GM12892 (cell line): ENCODE data around the gene NUCB1.
A peak's percentile ranks its signal among the peaks of the same experiment; 100 is the strongest.
"Not testable (repeated sequence)": the region's sequence is repeated elsewhere in the genome, so short reads cannot be mapped to it uniquely, and the experiment has no call there.

Experiments
- DNase-seq: peaks from one replicate; pipeline ENCODE4 v3.0.0; 2011; ENCODE audit not compliant: insufficient read length
- FAIRE-seq: peaks from 2 replicates; lab custom pipeline; 2011; peaks lifted over from hg19 to GRCh38; lab: Jason Lieb, UNC
- POLR2A ChIP-seq: IDR thresholded peaks from 2 replicates; pipeline ENCODE4 v1.6.1; 2011; ENCODE audit warnings: low read depth, low read length, control low read depth
- POLR2AphosphoS5 ChIP-seq: IDR thresholded peaks from 2 replicates; pipeline ENCODE4 v1.6.1; 2011; ENCODE audit warnings: low read depth, low read length, control low read depth
- TAF1 ChIP-seq: IDR thresholded peaks from 2 replicates; pipeline ENCODE4 v1.6.1; 2011; ENCODE audit warnings: low read depth, mild to moderate bottlenecking, control low read depth, low read length, borderline replicate concordance

The NUCB1 gene

DNA sequence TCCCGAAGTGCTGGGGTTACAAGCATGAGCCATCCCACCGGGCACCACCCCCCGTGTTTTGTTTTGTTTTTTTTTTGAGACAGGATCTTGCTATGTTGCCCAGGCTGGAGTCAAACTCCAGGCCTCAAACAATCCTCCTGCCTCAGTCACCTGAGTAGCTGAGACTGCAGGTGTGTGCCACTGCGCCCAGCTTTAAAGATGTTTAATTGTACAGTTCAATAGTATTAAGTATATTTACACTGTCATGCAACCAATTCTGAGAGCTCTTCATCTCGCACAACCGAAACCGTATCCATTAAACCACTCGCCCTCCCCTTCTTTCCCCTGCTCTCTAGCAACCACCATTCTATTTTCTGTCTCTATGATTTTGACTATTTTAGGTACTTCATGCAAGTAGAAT, 15.6 kb downstream of the NUCB1 start:
- FAIRE-seq (no peak), DNase-seq (no peak)
- TF ChIP-seq POLR2A (no peak), TAF1 (no peak), POLR2AphosphoS5 (no peak)

- TF ChIP-seq TAF1 (no peak), POLR2AphosphoS5 (no peak), POLR2A (no peak)
- no peak for FAIRE-seq
- no peak for DNase-seq
Measured at GRCh38 chr19:48918071-48918470, 18.0 kb downstream of the NUCB1 start.

DNA sequence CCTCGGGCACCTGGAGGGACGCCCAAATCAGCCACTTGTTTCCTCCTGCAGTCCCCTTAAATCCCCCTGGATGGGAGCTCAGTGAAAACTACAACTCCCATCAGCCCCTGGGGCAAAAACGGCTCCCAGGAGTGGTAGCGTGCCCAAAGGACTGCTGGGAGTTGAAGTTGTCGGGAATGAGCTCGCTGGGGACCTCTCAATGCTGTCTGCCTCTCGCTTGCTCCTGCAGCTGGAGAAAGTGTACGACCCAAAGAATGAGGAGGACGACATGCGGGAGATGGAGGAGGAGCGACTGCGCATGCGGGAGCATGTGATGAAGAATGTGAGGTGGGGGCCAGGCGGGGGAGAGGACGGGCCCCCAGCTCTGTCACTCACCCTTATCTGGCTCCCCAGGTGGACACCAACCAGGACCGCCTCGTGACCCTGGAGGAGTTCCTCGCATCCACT, 18.7 kb downstream of the NUCB1 start:
- FAIRE-seq: peak; percentile 33
- TF ChIP-seq POLR2A (no peak), POLR2AphosphoS5 (no peak), TAF1 (no peak)
- DNase-seq: no peak

DNA sequence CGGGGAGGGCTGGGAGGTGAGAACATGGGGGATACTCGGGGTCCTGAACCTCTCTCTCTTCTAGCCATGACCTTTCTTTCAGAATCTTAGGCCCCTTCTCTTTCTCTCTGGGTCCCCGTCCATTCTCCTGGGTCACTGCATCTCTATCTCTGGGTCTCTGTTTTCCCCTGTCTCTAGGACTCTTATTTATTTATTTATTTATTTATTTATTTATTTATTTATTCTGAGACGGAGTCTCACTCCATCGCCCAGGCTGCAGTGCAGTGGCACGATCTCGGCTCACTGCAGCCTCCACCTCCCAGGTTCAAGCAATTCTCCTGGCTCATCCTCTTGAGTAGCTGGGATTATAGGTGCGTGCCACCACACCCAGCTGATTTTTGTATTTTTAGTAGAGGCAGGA, 19.2 kb downstream of the NUCB1 start:
- not testable (repeated sequence) for DNase-seq, FAIRE-seq

DNA sequence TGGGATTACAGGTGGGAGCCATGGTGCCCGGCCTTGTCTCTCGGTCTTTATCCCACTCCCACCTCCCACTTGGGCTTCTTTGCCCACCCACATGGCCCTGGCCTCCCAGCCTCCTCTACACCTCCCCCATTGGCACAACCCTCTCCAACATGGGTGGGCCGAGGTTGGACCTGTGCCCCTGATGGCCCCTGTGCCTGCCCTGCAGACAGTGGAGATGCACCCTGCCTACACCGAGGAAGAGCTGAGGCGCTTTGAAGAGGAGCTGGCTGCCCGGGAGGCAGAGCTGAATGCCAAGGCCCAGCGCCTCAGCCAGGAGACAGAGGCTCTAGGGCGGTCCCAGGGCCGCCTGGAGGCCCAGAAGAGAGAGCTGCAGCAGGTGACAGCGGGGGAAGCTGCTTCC, 20.8 kb downstream of the NUCB1 start:
- FAIRE-seq: no peak

GRCh38 chr19:48921721-48922500, 21.8 kb downstream of the NUCB1 start:
- FAIRE-seq (no peak), DNase-seq (no peak)
- TF ChIP-seq POLR2AphosphoS5: no peak
- no peak for TF ChIP-seq TAF1
- TF ChIP-seq POLR2A: no peak

More for the DNA sequence above, 20.8 kb downstream of the NUCB1 start:
- TF ChIP-seq POLR2AphosphoS5 (no peak), TAF1 (no peak), POLR2A (no peak)
- no peak for DNase-seq

DNA sequence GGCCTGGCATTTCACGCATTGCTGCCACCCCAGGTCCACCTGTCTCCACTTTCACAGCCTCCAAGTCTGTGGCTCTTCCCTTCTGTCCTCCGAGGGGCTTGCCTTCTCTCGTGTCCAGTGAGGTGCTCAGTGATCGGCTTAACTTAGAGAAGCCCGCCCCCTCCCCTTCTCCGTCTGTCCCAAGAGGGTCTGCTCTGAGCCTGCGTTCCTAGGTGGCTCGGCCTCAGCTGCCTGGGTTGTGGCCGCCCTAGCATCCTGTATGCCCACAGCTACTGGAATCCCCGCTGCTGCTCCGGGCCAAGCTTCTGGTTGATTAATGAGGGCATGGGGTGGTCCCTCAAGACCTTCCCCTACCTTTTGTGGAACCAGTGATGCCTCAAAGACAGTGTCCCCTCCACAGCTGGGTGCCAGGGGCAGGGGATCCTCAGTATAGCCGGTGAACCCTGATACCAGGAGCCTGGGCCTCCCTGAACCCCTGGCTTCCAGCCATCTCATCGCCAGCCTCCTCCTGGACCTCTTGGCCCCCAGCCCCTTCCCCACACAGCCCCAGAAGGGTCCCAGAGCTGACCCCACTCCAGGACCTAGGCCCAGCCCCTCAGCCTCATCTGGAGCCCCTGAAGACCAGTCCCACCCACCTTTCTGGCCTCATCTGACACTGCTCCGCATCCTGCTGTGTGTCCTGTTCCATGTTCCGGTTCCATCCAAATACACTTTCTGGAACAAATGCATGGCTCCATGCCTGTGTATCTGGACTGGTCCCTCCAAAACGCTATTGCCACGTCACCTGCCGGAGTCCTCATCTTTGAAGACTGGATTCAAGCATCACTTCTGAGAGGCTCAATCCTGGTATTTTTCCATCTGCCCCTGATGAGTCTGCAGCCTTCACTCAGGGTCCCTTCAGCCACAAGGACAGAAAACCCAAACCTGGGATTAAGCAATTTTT, 22.7 kb downstream of the NUCB1 start:
- FAIRE-seq (no peak), DNase-seq (no peak)
- TF ChIP-seq POLR2AphosphoS5: no peak
- TF ChIP-seq POLR2A: no peak

GRCh38 chr19:48925240-48925843, 25.2 kb downstream of the NUCB1 start:
- TF ChIP-seq POLR2A (no peak), TAF1 (no peak), POLR2AphosphoS5 (no peak)
- no peak for FAIRE-seq
- DNase-seq: no peak

DNA sequence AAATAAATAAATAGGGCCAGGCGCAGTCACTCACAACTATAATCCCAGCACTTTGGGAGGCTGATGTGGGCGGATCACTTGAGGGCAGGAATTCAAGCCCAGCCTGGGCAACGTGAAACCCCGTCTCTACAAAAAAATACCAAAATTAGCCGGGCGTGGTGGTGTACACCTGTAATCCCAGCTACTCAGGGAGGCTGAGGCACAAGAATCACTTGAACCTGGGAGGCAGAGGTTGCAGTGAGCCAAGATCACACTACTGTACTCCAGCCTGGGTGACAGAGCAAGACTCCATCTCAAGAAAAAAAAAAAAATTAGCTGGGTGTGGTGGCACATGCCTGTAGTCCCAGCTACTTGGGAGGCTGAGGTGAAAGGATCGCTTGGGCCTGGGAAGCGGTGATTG, 25.8 kb downstream of the NUCB1 start:
- FAIRE-seq, DNase-seq: not testable (repeated sequence)

GRCh38 chr19:48926909-48927308, 26.8 kb downstream of the NUCB1 start:
- no peak for DNase-seq
- FAIRE-seq: no peak
- TF ChIP-seq POLR2AphosphoS5: no peak
- 0 out of 2 replicates have a peak, but pooled peaks have one; percentile 22 for TF ChIP-seq POLR2A

DNA sequence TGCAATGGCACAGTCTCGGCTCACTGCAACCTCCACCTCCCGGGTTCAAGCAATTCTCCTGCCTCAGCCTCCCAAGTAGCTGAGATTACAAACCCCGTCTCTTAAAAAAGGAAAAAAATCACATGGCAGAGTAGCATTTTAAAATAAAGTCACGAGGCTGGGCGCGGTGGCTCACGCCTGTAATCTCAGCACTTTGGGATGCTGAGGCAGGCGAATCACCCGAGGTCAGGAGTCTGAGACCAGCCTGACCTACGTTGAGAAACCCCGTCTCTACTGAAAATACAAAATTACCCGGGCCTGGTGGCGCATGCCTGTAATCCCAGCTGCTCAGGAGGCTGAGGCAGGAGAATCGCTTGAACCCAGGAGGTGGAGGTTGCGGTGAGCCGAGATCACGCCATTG, 27.6 kb downstream of the NUCB1 start:
- not testable (repeated sequence) for DNase-seq, FAIRE-seq
